GM21390 (cell line): Measurements from ENCODE around the gene GHRL.

Experiments used
- ATAC-seq: cut with Tn5 transposase; IDR thresholded peaks from one replicate; pipeline ENCODE4 v1.9.1; 2021; ENCODE audit not compliant: unreplicated experiment

GHRL gene, protein sequence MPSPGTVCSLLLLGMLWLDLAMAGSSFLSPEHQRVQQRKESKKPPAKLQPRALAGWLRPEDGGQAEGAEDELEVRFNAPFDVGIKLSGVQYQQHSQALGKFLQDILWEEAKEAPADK

DNA sequence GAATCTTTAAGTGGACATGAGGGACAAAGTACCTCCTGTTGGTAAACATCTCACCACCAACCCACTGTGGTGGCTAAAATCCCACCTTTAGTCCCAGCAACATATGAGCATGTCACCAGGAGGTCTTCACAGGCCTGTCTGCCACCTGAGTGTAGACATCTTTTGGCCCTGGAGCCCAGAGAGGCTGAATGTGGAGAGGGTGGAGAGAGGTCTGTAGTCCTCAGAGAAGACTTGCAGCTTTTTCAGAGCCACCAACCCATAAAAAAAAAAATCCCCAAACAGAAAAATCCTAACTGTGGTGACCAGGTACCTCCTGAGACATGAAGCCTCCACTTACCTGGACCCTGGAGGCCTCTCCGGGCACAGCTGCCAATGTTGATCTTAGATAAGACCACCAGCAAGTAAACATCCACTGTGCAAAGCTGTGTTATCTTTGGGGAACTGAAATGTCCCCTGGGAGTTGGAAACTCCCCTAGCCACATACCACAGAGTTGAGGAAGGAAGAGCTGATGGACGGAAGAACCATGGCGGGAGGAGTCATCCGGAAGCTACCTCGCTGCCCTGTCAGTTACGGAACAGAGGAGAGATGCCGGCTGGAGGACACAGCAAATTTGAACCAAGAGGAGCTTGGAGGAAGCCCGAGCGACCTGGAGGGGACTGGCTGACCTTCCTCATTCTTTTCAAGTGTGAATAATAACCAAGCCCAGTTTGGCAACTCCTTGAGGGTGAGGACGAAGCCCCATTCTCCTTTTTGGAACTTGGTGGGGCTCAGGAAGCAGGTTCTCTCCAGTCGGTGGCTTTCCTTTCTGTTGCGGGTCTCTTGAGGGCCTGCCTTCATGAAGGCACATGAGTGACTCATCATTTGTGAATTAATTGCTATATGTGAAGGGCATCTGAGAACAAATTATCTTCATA lies at the start of gene GHRL:
Gene GHRL (minus strand): TSS at position 443 of the 915 bp plus-strand sequence. CDS start 2,767 bp downstream, outside the sequence.
- ATAC-seq, result peak; percentile 67

DNA sequence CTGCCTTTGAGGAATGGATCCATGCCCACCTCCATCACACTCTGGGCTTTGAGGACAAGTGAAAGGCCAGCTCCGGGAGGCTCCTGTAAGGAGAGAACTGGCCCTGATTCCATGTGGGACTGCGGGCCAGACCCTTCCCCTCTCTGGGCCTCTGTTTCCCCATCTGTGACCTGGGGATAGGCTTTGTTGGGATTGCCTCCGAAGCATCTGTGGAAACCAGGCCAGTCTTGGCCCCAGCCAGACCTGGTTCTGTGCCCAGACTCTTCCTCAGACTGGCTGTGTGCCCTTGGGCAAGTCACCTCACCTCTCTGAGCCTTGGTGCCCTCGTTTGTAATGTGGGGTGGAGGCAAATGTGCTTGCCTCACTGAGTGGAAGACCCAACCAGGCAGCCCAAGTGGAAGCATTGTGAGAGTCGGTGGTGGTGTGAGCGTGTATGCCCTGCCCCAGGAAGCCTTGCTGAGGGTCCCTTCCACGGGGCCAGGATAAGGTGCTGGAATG lies 49.2 kb upstream of the GHRL start:
- no peak for ATAC-seq

DNA sequence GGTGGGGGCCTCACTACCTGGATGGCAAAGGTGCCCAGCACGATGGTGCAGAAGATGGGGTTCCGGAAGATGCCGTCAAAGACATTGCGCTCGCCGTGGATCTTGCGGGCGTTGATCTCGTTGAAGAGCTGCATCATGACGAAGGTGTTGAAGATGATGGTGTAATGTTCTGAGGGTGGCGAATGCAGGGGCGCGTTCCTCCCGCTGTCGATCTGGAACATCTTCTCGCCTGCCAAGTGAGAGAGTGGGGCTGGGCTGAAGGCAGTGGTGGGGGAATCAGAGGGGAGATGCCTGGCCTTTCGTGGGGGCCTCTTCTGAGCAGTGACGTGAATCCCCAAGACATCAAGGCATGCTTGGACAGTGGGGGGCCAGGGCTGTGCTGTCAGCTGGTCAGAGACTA lies 47.7 kb upstream of the GHRL start:
- ATAC-seq, result no peak

DNA sequence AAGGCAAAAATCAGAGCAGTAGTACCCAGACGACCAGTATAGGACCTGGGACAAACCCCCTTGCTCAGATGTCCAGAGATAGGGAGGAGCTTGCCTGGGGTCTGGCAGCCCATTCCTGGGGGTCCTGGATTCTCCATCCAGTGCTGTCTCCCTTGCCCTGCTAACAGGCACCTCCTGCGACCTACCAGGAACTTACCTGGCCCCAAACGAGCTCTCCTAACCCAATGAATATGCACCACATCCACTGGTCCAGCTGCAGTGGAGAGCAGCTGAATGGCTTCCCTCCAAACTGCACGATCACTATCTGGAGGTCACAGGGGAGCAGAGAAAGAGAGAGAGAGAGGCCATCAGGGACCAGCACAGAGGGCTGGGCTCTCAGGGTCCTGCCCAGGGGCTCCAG lies 47.3 kb upstream of the GHRL start:
- no peak for ATAC-seq

DNA sequence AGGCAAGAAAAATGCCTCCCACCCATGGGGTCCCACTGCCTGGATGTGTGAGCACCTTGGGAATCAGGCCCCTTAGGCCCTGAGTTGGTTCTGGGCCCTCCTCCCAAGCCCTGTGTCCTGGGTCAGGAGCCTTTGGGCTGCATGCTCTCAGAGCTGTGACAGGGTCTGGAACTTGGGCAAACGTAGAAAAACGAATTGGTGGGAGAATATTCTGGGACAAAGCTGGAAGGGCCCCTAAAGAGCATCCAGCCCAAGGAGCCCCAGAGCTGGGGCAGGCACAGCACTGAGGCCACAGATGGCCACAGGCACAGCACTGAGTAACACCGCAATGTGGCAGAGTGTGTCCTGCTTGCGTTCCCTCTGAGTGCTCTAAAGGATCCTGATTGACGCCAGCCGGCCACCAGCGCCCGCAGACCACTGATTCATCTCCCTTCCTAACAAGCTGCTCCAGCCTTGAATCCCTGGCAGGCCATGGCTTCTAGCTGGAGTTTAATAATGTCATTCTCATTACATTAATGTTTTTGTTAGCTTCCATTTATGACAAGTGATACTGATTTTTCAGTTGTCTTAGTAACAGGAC lies 46.7 kb upstream of the GHRL start:
- no peak for ATAC-seq

DNA sequence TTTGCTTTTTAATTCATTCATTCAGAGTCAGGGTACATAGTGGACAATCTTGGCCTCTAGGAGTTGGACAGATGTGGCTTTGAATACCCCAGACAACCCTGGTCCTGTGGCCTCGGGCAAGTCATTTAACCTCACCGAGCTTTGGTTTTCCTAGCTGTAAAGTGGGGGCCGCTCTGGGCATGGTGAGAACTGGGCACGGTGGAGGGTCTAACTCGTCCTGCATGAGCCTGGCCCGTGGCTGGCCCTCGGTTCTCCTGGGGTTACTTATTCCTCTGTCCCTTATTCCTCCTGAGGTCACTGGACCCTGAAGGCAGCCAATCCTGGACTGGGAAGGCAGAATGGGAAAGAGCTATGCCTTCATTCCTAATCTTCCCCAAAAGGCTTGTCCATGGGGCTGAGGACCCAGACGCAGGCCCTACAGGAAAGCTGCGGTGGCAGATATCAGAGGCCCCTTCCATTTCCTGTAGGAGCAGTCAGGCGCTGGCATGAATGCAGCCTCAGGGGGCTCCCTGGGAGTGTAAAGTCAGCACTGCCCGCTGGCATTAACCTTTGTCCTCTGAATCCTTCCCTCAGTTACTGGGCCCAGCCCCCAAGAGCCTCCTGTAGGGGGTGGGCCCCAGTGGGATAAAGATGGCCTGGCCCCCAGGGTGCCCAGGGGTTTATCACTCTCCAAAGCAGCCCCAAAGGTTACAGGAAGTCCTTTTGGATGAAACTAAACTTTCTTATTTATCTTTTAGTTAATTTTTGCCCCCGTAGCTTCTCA lies 46.0 kb upstream of the GHRL start:
- no peak for ATAC-seq

DNA sequence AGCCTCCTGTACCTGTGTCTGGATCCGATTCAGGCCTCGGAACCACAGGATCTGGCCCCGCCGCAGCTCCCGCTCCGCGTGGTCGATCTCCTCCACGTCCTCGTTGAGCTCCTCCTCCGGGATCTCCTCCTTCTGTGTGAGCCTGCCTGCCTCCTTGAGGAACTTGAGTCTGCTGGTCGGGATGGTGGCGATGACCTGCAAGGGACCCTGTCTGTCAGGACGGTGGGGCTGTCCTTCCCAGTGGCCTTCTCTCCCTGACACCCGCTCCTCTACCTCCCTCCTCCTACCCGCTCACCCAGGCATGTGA lies 45.4 kb upstream of the GHRL start:
- ATAC-seq, result no peak

DNA sequence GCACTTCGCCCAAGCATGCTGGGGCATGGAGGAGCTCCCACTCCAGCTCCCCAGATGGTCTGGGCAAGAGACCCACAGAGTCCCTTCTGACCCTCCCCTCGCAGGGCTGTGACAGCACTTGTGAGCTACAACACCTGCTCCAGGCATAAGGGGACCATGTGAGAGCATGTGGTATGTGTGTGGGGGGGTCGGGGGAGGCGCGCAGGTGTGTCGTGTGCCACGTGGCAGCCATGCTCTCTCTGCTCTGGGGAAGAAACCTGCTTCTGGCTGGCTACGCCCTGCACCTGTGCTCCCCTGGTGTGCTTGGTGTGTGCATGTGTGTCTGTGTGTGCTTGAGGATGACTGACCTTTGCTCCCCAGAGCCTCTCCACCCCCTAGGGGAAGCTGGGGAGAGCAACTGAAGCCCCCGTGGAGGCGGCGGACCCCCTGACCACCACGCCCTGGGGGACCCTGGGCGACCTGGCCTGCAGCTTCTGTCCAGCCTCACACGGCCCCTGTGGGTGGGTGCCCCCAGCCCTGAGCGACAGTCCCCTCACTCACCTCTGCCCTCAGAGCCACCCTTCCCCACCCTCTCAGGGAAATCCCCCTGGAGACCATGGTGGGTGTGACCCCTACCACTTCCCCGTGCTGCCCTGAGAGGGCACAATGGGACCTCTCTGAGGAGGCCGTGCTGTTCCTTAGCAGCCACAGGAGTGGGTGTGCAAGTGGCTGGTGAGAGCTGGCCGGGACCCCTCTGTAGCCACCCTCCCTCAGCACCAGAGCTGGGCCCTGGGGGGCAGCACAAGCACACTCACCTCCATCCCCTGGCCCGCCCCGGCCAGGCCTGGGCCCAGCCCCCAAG lies 44.8 kb upstream of the GHRL start:
- ATAC-seq, result no peak

DNA sequence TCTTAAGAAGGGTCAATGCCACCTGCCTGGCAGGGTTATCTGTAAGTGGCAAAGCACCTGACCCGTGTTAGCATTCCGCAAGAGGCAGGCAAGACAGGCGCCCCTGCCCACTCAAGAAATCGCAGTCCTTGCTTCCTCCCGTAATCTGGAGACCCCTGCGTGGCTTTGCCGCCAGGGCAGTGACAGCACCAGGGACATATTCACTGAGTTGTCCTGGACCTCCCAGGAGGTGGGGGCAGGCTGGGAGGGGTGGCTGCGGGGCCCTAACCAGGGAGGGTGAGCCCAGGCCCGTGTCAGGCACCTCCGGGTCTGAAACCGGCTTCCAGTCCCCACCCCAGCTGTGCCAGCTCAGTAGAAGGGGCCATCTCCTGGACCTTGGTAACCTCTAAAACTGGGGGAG lies 44.0 kb upstream of the GHRL start:
- no peak for ATAC-seq

DNA sequence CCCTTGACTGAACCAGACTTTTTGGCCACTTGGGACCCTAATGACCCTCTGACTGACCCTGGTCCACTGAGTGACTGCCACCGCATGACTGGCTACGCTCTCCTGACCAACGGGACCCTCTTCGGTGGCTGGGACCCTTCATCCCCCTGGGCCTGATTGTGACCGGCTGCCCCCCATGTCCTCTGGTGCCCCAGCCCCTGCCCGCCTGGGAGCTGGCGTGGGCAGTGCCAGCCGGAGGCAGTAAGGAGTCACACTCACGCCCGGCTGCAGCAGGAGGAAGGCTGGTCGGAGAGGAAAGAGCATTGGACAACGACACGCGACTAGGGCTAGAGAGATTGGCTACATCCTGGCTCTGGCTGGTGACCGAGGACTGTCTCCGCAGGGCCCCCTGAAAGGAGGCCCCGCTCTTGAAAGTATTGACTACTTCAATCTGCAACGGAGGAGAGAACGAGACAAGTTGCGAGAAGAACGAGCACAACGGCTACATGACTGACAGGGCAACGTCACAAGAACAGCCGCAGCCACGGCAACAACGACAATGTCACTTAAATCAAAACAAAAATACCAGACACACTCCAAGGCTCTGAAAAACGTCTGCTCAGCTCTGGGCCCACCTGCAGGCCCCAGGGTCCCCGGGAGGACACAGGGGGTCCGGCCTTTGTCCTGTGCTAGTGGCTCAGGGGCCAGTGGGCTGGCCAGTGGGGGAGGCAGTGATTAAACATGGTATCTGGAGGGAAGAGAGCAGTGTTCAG lies 43.3 kb upstream of the GHRL start:
- no peak for ATAC-seq

DNA sequence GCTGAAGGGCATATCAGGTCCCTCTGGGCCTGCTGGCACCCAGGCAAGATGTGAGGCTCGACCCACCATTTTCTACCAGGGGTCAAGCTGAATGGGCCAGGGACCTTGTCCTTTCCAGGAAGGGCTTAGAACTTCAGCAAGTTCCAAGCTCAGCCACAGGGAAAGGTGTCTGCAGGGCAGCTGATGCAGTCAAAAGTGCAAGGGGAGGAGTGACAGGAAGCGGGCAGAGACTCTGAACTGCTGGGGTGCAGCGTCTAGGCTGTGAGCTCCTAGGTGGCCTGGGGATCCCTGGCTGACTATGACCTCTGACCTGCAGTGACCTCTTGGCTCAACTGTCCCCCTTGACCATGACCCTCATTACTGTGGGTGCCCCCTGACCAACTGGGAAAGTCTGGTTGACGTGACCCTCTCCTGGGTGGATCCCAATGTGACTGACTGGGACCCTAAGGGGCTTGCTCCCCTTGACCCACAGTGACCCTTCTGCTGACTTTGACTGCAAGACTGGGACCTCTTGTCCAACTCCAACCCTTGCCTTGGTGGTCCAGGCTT lies 42.5 kb upstream of the GHRL start:
- ATAC-seq, result no peak

DNA sequence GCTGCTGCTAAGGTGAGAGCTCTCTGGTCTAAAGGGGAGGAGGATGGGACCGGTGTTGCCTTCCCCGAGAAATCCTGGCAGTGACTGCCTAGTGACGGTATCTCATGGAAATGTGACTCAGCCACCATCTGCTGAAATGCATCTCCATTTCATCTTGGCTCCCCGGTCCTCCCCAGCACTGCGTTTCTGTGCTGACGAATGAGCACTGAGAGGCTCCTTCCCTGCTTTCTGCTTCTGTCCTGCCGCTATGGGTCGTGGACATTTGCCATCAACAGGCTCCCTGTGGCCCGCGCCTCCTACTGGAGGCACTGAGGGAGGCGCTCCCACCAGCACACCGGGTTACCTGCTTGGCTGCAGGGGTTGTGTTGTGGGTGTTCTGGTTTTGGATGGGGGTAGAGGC lies 41.7 kb upstream of the GHRL start:
- no peak for ATAC-seq

DNA sequence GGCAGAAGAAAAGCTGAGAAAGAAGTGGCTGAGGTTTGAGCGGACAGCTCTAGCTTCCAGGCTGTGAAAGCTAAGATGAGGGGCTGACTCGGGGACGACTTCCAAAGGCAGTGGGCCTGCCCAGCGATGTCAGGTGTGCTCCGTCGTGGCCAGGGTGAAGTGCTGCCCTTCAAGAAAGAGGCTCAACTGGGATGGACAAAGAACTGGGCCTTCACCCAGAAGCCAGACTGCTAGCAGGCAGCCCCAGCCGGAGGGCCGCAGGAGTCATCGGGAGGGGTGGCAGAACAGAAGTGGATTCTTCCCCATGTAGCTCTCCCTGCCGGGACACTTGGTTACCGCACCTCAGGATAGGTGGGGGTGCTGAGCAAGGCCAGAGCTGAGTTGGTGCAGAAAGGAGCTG lies 41.3 kb upstream of the GHRL start:
- no peak for ATAC-seq

DNA sequence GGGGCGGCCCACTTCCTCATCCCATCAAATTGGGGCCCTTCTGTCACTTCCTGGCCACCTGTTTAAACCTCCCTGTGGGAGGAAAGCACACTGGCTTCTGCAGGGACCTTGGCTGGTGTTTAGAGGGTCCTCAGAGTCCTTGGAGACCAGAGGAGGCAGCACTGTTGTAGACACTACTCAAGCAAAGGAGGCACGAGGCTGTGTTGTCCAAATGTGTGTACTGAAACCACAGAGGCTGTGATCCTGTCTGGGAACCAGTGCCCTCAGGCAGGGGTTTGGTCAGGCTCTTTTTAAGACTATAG lies 40.6 kb upstream of the GHRL start:
- no peak for ATAC-seq

DNA sequence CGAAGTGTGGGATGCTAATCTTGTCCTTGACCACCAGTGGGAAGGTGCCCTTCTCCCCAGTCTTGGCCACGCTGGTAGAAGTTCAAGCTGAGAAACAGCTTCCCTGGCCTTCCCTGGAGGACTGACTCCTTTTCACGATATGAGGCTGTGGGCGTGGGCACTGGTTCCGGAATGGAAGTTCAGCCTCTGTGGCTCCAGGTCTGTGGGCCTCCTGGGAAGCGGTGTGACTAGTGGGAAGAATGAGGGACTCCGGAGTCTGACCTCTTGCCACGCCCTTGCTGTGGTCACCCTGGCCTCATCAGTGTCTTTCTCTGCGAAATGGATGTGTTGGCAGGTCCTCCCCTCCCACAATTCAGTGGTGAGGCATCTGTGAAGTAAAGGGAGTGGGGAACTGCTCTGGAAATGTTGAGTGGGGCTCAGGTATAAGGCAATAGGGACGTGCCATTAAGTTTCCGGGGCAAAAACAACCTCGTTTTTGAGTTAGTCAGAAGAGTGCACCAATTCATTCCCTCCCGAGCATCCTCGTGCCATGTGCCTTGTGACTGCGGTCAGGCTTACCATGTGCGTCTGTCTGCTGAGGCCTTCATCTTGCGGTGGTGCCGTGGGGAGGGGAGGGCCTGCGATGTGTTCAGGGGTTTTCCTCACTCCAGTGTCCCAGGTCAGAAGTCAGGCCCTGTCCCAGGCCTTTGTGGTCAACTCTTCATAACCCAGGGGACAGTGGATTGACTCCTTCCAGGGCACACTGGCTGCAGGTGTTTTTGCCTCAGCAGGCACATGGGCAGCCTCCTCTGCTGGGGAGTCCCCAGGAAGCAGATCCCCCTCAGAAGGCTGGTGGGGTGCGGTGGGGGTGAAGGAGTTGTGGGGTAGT lies 40.0 kb upstream of the GHRL start:
- no peak for ATAC-seq

DNA sequence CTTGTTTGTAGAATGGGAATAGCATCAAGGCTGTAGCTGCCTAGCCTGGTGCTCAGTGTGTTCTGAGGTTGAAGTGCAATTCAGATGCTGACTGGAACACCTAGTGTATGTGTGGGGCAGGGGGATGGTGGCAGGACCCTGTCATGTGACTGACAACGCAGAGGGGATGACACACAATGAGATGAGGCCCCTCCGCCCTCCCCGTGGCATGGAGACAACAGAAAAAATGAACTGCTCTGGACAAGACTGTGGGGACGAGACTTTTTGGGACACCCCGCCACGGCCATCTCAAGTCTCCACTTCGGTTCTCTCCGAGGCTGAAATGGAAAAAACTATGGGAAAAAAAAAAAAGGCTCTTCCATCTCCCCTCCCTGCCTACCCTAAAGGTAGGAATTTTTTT lies 38.6 kb upstream of the GHRL start:
- ATAC-seq, result no peak

DNA sequence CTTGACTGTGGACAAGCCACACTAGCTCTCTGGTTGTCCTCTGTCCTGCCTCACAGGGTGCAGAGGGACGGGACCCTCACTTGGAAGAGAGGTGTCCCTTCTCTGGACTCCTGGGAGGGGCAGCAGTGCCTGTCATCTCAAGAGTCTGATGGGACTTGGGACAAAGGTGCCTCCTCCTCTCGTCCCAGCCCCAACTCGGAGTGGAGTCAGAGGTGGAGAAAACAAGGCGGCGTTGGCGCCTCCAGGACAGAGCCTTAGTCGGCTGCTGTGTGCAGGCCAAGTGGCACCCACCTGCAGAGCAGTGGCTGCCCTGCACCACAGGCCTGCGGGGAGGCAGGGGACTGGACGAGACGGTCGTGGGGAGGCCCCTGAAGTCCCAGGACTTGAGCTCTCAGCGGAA lies 37.6 kb upstream of the GHRL start:
- no peak for ATAC-seq

DNA sequence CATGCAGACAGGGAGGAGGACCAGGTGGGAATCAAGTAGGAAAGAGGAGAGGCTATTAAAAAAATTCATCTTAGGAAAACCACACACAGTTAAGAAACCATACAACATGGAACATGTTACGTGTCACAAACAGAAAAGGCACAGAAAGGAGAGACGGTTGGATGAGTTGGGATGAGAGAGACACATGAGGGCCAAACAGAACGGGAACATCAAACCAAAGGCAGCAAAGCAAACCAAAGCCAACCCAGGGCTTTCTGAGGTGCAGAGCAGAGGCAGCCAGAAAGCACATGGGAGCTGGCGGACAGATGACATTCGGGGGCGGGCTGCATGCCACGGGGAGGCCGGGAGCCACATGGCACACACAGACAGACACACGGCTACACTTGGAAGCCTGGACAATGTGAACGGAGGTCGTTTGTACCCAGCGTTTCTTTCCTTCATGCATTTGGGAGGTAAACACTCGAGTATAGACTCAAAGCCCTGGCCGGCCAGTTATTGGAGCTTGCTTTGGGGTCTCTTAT lies 36.8 kb upstream of the GHRL start:
- no peak for ATAC-seq
